Measurements from ENCODE around the gene AACS. TPM values are rescaled to one million over a fixed set of nuclear protein-coding genes. Genes with fewer than 3 reads are reported as not detected.

AACS gene
- polyA plus RNA-seq, 3 donors, result 4.7 to 7.9 (median 5.1) TPM

DNA sequence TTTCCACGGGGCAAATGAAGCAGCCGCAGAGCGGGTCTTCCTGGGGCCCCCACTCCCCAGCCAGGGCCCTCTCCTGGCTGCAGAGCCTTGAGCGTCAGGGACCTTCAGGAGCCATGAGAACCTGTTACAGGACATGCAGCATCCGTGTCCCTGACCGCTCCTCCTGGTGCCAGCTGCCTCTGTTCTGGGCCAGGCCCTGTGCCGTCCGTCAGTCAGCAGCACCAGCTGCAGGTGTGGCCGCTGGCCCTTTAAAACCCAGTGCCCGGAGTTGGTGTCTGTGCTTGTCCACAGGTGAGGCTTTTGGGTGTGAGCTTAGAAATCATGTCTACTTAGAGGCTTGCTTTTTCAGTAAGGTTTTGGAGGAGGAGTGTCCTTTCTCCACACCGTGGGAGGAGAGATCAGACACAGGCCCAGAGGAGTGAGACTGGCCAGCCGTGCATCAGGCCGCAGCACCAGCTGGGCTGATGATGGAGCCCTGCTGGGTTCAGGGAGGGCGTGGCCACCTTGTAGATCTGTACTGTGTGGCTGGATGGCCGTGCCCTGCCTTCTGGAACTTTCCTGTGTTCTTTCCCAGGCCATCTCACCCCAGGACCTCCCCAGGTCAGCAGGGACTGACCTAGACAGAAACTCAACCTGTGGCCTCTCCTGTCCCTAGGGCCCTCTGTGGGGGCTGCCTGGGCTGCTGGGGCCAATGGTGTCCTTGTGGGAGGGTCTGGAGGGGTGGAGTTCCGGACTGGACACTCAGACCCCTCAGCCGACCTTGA lies 27.1 kb downstream of the AACS start:
- WGBS (ENCODE audit: insufficient coverage), result 94% methylated on average over 17 of the region's 17 CpGs
- Mint-ChIP-seq H3K4me1 (no peaks in the 10 kb centered on the region), H3K9me3 (peaks cover 0 to 2% (median 0%) of the 10 kb centered on the region in 7 donors), H3K36me3 (peaks cover 18 to 20% of the 10 kb centered on the region in 2 donors), H3K4me3 (no peak overlapping the region), H3K27ac (no peak overlapping the region), H3K27me3 (ENCODE audit: low read depth in 3 of 3) (peaks cover 0 to 3% (median 2%) of the 10 kb centered on the region in 3 donors)
- H3K4me1 ChIP-seq (ENCODE audit: control insufficient read depth in 1 of 2, insufficient read depth in 2 of 2, low read length in 2 of 2), result no peaks in the 10 kb centered on the region
- H3K9ac ChIP-seq (ENCODE audit: insufficient read depth, low read length, poor library complexity, severe bottlenecking), result no peak overlapping the region
- TF ChIP-seq, protein P1, sequence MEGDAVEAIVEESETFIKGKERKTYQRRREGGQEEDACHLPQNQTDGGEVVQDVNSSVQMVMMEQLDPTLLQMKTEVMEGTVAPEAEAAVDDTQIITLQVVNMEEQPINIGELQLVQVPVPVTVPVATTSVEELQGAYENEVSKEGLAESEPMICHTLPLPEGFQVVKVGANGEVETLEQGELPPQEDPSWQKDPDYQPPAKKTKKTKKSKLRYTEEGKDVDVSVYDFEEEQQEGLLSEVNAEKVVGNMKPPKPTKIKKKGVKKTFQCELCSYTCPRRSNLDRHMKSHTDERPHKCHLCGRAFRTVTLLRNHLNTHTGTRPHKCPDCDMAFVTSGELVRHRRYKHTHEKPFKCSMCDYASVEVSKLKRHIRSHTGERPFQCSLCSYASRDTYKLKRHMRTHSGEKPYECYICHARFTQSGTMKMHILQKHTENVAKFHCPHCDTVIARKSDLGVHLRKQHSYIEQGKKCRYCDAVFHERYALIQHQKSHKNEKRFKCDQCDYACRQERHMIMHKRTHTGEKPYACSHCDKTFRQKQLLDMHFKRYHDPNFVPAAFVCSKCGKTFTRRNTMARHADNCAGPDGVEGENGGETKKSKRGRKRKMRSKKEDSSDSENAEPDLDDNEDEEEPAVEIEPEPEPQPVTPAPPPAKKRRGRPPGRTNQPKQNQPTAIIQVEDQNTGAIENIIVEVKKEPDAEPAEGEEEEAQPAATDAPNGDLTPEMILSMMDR (IDR thresholded peaks at IDR 0.05), result no peak
- no peaks in the 10 kb centered on the region for H3K79me2 ChIP-seq (ENCODE audit: insufficient read depth, low read length)
- H3K27me3 ChIP-seq (ENCODE audit: control insufficient read depth in 2 of 2, insufficient read depth in 2 of 2, low read length in 2 of 2), result no peaks in the 10 kb centered on the region
- no peak overlapping the region for H3K4me2 ChIP-seq (replicated peaks; ENCODE audit: extremely low read depth, low read length, poor library complexity, severe bottlenecking)
- intact Hi-C loops (cut with micrococcal nuclease), result no loop called here
- peaks cover 16 to 30% of the 10 kb centered on the region in 2 donors for H3K36me3 ChIP-seq (replicated peaks in 1 of 2; ENCODE audit: control insufficient read depth in 1 of 2, insufficient read depth in 2 of 2, low read length in 2 of 2)
- no peaks in the 10 kb centered on the region for H4K20me1 ChIP-seq (ENCODE audit: insufficient read depth, low read length)
- no peak overlapping the region for H2AFZ ChIP-seq (ENCODE audit: insufficient read depth, low read depth, low read length, poor library complexity, severe bottlenecking)
- H3K27ac ChIP-seq (ENCODE audit: low read depth in 1 of 2, low read length in 2 of 2), result no peak overlapping the region
- no peaks in the 10 kb centered on the region for H3K9me3 ChIP-seq (replicated peaks in 1 of 2; ENCODE audit: control insufficient read depth in 1 of 2, insufficient read depth in 1 of 2, low read length in 2 of 2)
- no peak for DNase-seq
- no peak overlapping the region for H3K4me3 ChIP-seq (replicated peaks in 1 of 3; ENCODE audit: low read depth in 2 of 3, low read length in 3 of 3)

DNA sequence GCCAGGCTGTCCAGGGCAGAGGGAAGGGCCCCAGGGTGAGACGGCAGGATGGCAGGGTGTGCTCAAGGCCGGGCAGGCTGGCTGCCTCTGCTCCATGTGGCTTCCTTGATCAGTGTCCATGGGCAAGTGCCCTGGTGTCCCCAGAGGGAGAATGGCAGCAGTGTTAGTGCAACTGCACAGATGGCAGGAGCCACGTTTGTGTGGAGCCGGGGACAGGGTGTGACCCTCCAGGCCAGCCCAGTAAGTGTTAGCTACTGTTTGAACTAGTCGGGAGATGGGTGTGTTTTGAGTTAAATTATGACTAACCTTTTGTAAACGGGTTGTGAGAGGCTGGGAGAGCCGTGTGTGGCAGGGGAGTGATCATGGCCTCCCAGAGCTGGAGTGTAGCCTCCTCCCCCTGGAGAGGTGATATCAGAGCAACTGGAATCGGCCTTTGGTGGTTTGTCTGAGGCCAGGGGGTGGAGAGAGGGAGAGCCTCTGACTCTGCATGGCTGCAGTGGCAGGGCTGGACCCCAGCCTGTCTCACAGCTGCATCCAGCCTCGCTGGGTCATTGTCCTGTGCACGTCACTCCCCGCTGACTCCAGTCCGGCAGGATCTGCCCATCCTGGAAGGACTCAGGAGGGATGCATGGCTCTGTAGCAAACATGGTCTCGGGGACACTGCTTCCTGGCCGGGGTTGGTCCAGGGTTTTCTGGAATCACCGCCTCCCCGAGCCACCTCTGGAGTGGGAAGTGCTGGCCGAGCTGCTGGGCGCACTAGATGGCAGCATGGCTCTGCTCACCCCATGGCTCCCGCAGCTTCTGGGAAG lies 27.8 kb downstream of the AACS start:
- no peak overlapping the region for H3K4me2 ChIP-seq (replicated peaks; ENCODE audit: extremely low read depth, low read length, poor library complexity, severe bottlenecking)
- no peak overlapping the region for H2AFZ ChIP-seq (ENCODE audit: insufficient read depth, low read depth, low read length, poor library complexity, severe bottlenecking)
- H3K36me3 ChIP-seq (replicated peaks in 1 of 2; ENCODE audit: control insufficient read depth in 1 of 2, insufficient read depth in 2 of 2, low read length in 2 of 2), result peaks cover 14 to 26% of the 10 kb centered on the region in 2 donors
- peaks cover 3 to 7% (median 3%) of the 10 kb centered on the region in 3 donors for H3K27me3 Mint-ChIP-seq (ENCODE audit: low read depth in 3 of 3)
- TF ChIP-seq, protein P1 (IDR thresholded peaks at IDR 0.05), result no peak
- no peak for DNase-seq
- WGBS (ENCODE audit: insufficient coverage), result 93% methylated on average over 18 of the region's 19 CpGs
- H3K36me3 Mint-ChIP-seq, result peaks cover 14 to 17% of the 10 kb centered on the region in 2 donors
- no peak overlapping the region for H3K4me3 ChIP-seq (replicated peaks in 1 of 3; ENCODE audit: low read depth in 2 of 3, low read length in 3 of 3)
- no peaks in the 10 kb centered on the region for H3K4me1 Mint-ChIP-seq
- no peak overlapping the region for H3K4me3 Mint-ChIP-seq
- no peak overlapping the region for H3K9ac ChIP-seq (ENCODE audit: insufficient read depth, low read length, poor library complexity, severe bottlenecking)
- no peak overlapping the region for H3K27ac ChIP-seq (ENCODE audit: low read depth in 1 of 2, low read length in 2 of 2)
- no peaks in the 10 kb centered on the region for H3K79me2 ChIP-seq (ENCODE audit: insufficient read depth, low read length)
- no peaks in the 10 kb centered on the region for H3K27me3 ChIP-seq (ENCODE audit: control insufficient read depth in 2 of 2, insufficient read depth in 2 of 2, low read length in 2 of 2)
- intact Hi-C loops (cut with micrococcal nuclease), result no loop called here
- H3K9me3 ChIP-seq (replicated peaks in 1 of 2; ENCODE audit: control insufficient read depth in 1 of 2, insufficient read depth in 1 of 2, low read length in 2 of 2), result no peaks in the 10 kb centered on the region
- H3K9me3 Mint-ChIP-seq, result peaks cover 0 to 2% (median 0%) of the 10 kb centered on the region in 7 donors
- H3K4me1 ChIP-seq (ENCODE audit: control insufficient read depth in 1 of 2, insufficient read depth in 2 of 2, low read length in 2 of 2), result no peaks in the 10 kb centered on the region
- no peak overlapping the region for H3K27ac Mint-ChIP-seq
- H4K20me1 ChIP-seq (ENCODE audit: insufficient read depth, low read length), result no peaks in the 10 kb centered on the region
